Left ventricle myocardium superior (tissue), 1 donor: ENCODE data around the gene ZYX. TPM values are rescaled to one million over a fixed set of nuclear protein-coding genes. Genes with fewer than 3 reads are reported as not detected.

Experiments
- ATAC-seq: fragments of 200-7000 bp; cut with Tn5 transposase; one replicate; pipeline ENCODE4 v1.9.1; 2020; ENCODE audit warnings: mild to moderate bottlenecking, moderate library complexity
- DNase-seq: peaks from one replicate; pipeline ENCODE4 v3.0.0-alpha.2; 2020
- intact Hi-C: fragments of 100-400 bp; cut with micrococcal nuclease; formaldehyde crosslinking; loops from one replicate; pipeline ENCODE4 v1.11.0; 2022
- total RNA-seq: library from RNA; stranded (reverse); fragmentation: NEBNext Ultra II Directional; extraction: Animal tissue kit (Norgen Biotek cat#: 25700); gene quantifications from one replicate; pipeline ENCODE4 v1.2.1, GENCODE V29; 2021
- donor health status: DM: no; HTN: yes; CAD: no; lungs with severe emphysema.

The ZYX gene
- total RNA-seq, 1 donor from 2014 or later, result 73.9 TPM

DNA sequence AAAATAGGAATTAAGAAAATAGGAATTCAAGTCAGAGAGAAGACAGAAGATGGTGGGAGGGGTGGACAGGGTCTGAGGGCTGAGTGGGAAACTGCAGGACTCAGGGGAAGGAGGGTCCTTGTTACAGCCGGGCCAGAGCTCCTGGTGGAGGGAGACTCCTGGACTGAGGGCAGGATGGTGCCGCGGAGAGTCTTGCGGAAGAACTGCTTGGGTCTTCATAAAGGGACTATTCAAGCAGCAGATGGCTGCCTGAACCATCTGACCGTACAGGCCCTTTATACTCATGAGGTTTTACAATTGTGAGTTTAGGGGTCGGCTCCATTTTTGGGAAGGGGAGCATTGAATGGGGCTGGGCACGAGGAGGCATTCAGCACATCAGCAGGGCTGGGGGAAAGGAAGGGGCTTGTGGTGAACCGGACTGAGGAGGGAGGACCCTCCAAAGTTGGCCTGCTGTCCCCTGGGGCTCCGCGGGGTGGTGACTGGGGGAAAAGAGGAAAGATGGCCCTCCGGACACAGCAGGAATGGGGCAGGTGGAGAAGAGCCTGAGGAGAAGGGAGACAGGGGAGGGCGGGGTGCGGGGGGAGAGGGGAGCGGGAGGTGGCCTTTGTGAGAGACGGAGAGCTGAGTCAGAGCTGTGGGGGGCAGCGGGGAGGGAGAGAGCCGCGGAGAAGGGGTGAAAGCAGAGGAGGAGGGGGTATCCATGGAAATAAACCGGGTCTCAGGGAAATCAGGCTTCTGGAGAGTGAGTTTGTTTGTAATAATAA lies 20.2 kb upstream of the ZYX start:
- ATAC-seq (no peak), DNase-seq (no peak)
- intact Hi-C loops, result no loop called here

DNA sequence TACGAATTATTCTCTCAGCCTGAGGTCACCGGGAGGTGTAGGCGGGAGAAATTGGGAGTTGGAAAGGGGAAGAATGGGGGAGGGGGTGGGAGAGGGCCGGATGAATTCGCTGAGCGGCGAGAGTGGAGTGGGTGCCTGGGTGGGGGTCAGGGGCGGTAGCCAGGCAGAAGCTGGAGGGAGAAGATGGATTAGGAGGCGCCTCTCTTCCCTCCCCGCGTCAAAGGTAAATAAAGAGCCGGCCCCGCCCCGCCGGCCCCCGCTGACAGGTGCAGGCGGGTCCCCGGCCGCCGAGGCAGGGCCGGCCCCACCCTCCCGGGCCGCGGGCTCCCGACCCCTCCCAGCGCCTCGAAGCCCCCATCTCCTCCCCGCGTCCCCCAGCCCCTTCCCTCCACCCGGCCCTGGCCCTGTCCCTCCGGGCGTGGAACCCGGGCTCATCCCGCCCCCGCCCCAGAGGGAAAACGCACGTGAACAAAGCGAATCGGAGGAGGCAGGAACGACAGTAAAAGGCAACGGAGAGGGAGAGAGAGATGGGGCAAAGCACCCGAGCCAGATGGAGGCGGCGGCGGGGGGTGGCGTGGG lies 19.5 kb upstream of the ZYX start:
- DNase-seq, result no peak
- ATAC-seq, result no peak
- intact Hi-C loops, result no loop called here

GRCh38 chr7:143362131-143363015 lies 18.8 kb upstream of the ZYX start, which contains the start of gene FAM131B:
FAM131B (minus strand) TSS chr7:143362713; CDS start chr7:143362603, 110 bp downstream.
- peak; percentile 56 for ATAC-seq
- intact Hi-C loops, result no loop called here

GRCh38 chr7:143363016-143363937 lies 17.9 kb upstream of the ZYX start:
- intact Hi-C loops, result no loop called here
- ATAC-seq, result no peak

More at GRCh38 chr7:143362131-143363015, 18.8 kb upstream of the ZYX start, which contains the start of gene FAM131B:
- no peak for DNase-seq

DNA sequence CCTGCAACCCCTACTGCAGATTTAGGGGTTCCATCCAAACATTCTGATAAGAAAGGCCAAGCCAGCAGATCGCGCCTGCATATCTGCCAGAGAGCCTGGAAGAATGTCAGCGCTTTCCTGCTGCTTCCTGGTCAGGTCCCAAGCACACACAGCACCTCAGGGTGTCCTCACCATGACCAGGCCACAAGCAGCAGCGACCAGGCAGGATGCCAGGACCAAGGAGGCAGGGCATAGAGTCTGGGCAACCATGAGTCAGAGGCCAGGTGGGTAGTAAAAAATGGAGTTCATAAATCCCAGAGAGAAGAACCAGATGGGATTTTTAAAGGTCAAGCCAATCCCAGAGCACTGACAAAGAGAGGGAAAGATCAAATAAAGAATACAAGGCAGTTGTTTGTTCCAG lies 13.2 kb upstream of the ZYX start:
- intact Hi-C loops, result no loop called here
- DNase-seq (no peak), ATAC-seq (no peak)

More at GRCh38 chr7:143363016-143363937, 17.9 kb upstream of the ZYX start:
- no peak for DNase-seq

DNA sequence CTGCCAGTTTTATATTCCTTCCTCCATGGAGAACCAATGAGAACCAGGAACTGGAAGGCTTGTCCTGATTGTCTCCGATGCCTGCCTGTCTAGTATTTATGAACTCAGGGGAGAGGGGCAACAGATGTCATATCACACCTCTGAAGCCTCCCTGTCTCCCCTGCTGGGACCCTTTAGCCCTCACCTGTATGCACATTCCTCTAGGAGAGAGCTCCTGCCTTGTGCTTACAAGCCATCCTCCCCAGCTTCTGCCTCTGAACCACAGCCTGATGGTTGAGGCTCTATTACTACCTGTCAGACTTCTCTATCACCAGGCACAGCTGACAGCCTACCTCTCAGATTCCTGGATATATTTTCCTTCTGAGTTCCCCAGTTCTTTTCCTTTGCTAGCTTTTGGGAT lies 12.8 kb upstream of the ZYX start:
- DNase-seq (no peak), ATAC-seq (no peak)
- intact Hi-C loops, result no loop called here

DNA sequence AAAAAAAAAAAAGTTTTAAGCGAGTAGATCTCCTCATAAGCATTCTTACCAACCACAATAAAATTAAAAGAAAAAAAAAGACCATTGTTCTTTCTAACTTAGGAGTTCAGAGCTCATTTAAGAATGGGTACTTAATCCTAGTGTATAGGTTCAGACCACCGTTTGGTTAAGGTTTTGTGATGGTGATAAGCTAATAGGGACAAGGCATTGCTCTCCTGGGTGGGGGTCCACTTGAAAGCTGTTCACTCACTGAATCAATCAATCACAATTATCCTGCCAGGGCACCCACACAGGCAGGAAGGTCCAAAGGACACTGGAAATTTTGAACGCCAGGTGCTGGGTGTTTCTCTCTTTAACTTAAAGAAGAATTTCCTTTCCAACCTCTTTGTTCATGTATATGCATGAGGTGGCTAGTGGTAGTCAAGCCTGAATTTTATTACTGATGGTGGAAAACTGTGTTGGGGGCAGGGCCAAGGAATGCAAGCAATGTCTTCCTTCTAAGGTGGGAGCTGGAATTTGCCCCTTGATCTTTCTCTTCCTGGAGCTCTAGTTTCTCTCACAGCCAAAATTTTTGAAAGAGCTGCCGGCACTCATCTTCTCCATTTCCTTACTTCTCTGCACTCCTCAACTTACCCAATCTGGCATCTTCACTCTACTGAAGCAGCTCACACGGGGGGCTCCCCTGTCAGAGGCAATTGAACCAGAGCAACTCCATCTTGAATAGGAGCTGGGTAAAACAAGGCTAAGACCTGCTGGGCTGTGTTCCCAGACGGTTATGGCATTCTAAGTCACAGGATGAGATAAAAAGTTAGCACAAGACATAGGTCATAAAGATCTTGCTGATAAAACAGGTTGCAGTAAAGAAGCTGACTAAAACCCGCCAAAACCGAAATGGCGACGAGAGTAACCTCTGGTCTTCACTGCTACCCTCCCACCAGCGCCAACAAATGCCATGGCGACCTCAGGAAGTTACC lies 11.2 kb upstream of the ZYX start:
- no peak for ATAC-seq
- intact Hi-C loops, result no loop called here
- DNase-seq, result no peak

GRCh38 chr7:143372070-143372469 lies 9.1 kb upstream of the ZYX start:
- ATAC-seq (peak; percentile 77), DNase-seq (peak; percentile 70)
- intact Hi-C loops, result no loop called here

DNA sequence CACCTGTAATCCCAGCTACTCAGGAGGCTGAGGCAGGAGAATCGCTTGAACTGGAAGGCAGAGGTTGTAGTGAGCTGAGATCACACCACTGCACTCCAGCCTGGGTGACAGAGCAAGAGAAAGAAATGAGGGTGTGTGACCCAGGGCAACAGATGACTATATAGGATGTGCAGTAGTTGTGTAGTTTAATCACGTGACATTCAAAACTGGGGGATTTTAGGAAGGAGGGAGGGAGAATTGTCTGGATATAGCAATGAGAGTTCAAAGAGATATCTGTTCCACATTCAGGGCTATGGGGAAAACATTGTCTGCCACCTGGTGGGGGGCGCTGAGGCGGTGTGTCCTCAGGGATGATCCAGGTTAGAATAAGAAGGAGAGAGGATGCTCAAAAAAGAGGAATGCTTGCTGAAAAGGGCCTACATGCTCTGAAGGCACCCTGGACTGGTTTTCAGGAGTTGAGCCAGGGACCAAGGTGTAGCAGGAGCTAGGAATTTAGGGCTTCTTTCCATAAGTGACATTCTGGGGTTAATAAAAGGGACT lies 7.8 kb upstream of the ZYX start:
- DNase-seq, result no peak
- no peak for ATAC-seq
- intact Hi-C loops, result no loop called here

DNA sequence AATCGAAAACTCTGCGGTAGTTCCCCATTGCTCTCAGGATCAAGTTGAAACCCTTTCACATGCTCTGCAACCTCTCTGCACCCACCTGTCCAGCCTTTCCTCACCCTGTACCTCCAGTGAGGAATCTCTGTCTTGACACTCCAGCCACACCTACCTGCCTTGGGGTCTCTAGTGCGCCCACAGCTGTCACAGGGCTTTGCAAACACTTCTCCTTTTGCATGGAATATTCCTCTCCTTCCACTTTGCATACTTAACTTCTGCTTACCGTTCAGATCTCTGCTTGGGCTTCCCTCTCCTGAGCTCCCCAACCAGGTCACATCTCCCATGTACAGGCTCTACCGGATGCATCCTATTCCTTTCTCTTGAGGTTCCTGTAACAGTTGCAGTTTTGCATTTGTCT lies 6.6 kb upstream of the ZYX start:
- ATAC-seq, result peak; percentile 24
- DNase-seq, result no peak
- intact Hi-C loops, result no loop called here

- DNase-seq (peak; percentile 28), ATAC-seq (no peak)
- intact Hi-C loops, result no loop called here
Observed at GRCh38 chr7:143375298-143376034, 5.7 kb upstream of the ZYX start.

GRCh38 chr7:143376396-143376795 lies 4.7 kb upstream of the ZYX start:
- DNase-seq, result no peak
- no peak for ATAC-seq
- intact Hi-C loops, result no loop called here

GRCh38 chr7:143379611-143380259 lies 1.4 kb upstream of the ZYX start:
- no peak for DNase-seq
- intact Hi-C loops, result no loop called here
- ATAC-seq, result peak; percentile 0

DNA sequence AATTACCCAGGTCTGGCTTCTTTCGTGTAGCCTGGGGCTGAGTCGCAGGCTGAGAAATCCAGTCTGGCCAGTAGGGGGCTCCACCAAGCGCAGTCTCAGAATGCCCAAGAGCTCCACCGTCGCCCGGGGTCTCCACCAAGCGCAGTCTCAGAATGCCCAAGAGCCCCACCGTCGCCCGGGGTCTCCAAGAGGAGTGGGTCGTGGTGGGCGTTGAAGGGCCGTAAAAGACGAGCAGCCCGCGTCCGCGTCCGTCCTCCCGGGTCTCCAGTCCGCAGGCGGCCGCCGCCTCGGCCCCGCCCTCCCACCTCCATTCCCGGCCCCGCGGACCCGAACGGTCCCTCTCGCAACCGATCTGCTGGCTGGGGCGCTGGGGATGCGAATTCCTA lies 892 bp upstream of the ZYX start:
- intact Hi-C loops, result no loop called here
- peak; percentile 77 for ATAC-seq
- peak; percentile 93 for DNase-seq

DNA sequence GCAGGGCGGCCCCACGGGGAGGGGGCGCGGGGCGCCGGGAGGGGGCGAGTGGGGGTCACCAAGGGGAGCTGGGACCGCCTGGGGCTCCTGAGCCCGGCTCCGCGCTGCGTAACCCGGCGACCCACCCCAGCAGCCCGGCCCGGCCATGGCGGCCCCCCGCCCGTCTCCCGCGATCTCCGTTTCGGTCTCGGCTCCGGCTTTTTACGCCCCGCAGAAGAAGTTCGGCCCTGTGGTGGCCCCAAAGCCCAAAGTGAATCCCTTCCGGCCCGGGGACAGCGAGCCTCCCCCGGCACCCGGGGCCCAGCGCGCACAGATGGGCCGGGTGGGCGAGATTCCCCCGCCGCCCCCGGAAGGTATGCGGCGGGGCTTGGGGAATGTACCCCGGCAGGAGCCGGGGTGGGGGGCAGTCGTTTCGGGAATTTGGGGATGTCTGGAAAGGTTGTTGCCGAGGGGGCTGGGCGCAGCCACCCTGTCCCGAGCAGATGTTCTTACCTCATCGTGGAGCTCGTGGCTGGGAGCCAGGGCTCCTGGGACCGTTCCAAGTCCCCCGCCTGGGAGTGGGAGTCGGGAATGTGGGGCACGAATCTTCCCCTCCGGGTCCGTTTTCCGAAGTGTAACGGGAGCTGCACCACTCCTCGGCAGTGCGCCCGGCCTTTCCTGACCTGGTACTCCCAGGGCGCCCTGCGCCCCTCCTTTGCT lies 431 bp downstream of the ZYX start:
- intact Hi-C loops, result no loop called here
- DNase-seq (peak; percentile 87), ATAC-seq (peak; percentile 3)
